Parathyroid adenoma (tissue), 2 donors: ENCODE data around the gene RELN.

ENCODE experiments used
- H2AFZ ChIP-seq: fragments of 300-600 bp; sonication (generic); one replicate; pipeline ENCODE4 v1.7.0; 2017; ENCODE audit warnings: antibody characterized with exemption, mild to moderate bottlenecking
- H3K27ac ChIP-seq: fragments of 300-600 bp; sonication (generic); one replicate; pipeline ENCODE4 v1.7.0; 2017
- H3K27me3 ChIP-seq: fragments of 300-600 bp; sonication (generic); one replicate; pipeline ENCODE4 v1.7.0; 2017; ENCODE audit warnings: low read length; ENCODE audit not compliant: control insufficient read depth, insufficient read depth
- H3K36me3 ChIP-seq: fragments of 300-600 bp; sonication (generic); one replicate; pipeline ENCODE4 v1.7.0; 2017; ENCODE audit warnings: low read length; ENCODE audit not compliant: control insufficient read depth, insufficient read depth
- H3K4me1 ChIP-seq: fragments of 300-600 bp; sonication (generic); one replicate; pipeline ENCODE4 v1.7.0; 2017; ENCODE audit warnings: control low read depth
- H3K4me2 ChIP-seq: fragments of 300-600 bp; sonication (generic); one replicate; pipeline ENCODE4 v1.7.0; 2017; ENCODE audit warnings: low read length
- H3K4me3 ChIP-seq: fragments of 300-600 bp; sonication (generic); one replicate; pipeline ENCODE4 v1.7.0; 2017; ENCODE audit warnings: low read depth, low read length
- H3K79me2 ChIP-seq: fragments of 300-600 bp; sonication (generic); one replicate; pipeline ENCODE4 v1.7.0; 2017; ENCODE audit warnings: control low read depth
- H3K9ac ChIP-seq: fragments of 300-600 bp; sonication (generic); one replicate; pipeline ENCODE4 v1.7.0; 2017; ENCODE audit warnings: mild to moderate bottlenecking
- H3K9me3 ChIP-seq: fragments of 300-600 bp; sonication (generic); one replicate; pipeline ENCODE4 v1.7.0; 2017; ENCODE audit warnings: low read length; ENCODE audit not compliant: control insufficient read depth
- CTCF ChIP-seq: fragments of 300-600 bp; sonication (generic); IDR thresholded peaks from one replicate; pipeline ENCODE4 v1.7.0; 2017; ENCODE audit warnings: antibody characterized with exemption, mild to moderate bottlenecking
- donor health status: primary hyperparathyroidism.

RELN gene

GRCh38 chr7:103480771-103481170 lies 508.7 kb downstream of the RELN start:
- no peaks in the 10 kb centered on the region for H3K9me3 ChIP-seq
- H2AFZ ChIP-seq = no peak overlapping the region
- H3K4me3 ChIP-seq = no peak overlapping the region
- no peak overlapping the region for H3K27ac ChIP-seq
- TF ChIP-seq CTCF = no peak
- H3K79me2 ChIP-seq = no peaks in the 10 kb centered on the region
- H3K9ac ChIP-seq = no peak overlapping the region
- no peaks in the 10 kb centered on the region for H3K27me3 ChIP-seq
- H3K4me2 ChIP-seq = no peak overlapping the region
- no peaks in the 10 kb centered on the region for H3K4me1 ChIP-seq
- H3K36me3 ChIP-seq = no peaks in the 10 kb centered on the region

GRCh38 chr7:103474956-103475355 lies 514.5 kb downstream of the RELN start:
- H3K4me3 ChIP-seq = no peak overlapping the region
- H3K4me1 ChIP-seq = no peaks in the 10 kb centered on the region
- H3K27ac ChIP-seq = no peak overlapping the region
- H3K79me2 ChIP-seq = no peaks in the 10 kb centered on the region
- TF ChIP-seq CTCF = no peak
- no peaks in the 10 kb centered on the region for H3K9me3 ChIP-seq
- H3K9ac ChIP-seq = no peak overlapping the region
- H3K36me3 ChIP-seq = no peaks in the 10 kb centered on the region
- no peaks in the 10 kb centered on the region for H3K27me3 ChIP-seq
- no peak overlapping the region for H3K4me2 ChIP-seq
- no peak overlapping the region for H2AFZ ChIP-seq

- Histone ChIP-seq H3K9ac (no peak overlapping the region), H3K4me3 (no peak overlapping the region), H3K9me3 (no peaks in the 10 kb centered on the region), H3K36me3 (no peaks in the 10 kb centered on the region), H2AFZ (no peak overlapping the region), H3K27me3 (no peaks in the 10 kb centered on the region), H3K4me2 (no peak overlapping the region), H3K79me2 (no peaks in the 10 kb centered on the region), H3K4me1 (no peaks in the 10 kb centered on the region), H3K27ac (no peak overlapping the region)
- TF ChIP-seq CTCF = no peak
Observed at GRCh38 chr7:103469095-103469948, 520.1 kb downstream of the RELN start.

GRCh38 chr7:103466814-103467213 lies 522.6 kb downstream of the RELN start:
- H2AFZ ChIP-seq = no peak overlapping the region
- H3K9ac ChIP-seq = no peak overlapping the region
- H3K27me3 ChIP-seq = no peaks in the 10 kb centered on the region
- H3K9me3 ChIP-seq = no peaks in the 10 kb centered on the region
- no peaks in the 10 kb centered on the region for H3K36me3 ChIP-seq
- H3K4me1 ChIP-seq = no peaks in the 10 kb centered on the region
- H3K27ac ChIP-seq = no peak overlapping the region
- TF ChIP-seq CTCF = no peak
- no peaks in the 10 kb centered on the region for H3K79me2 ChIP-seq
- no peak overlapping the region for H3K4me2 ChIP-seq
- H3K4me3 ChIP-seq = no peak overlapping the region

GRCh38 chr7:103462358-103462757 lies 527.1 kb downstream of the RELN start:
- H3K27me3 ChIP-seq = no peaks in the 10 kb centered on the region
- H3K79me2 ChIP-seq = no peaks in the 10 kb centered on the region
- TF ChIP-seq CTCF = no peak
- H3K4me1 ChIP-seq = no peaks in the 10 kb centered on the region
- no peak overlapping the region for H3K4me3 ChIP-seq
- H3K9ac ChIP-seq = no peak overlapping the region
- H3K9me3 ChIP-seq = no peaks in the 10 kb centered on the region
- no peak overlapping the region for H3K27ac ChIP-seq
- H3K4me2 ChIP-seq = no peak overlapping the region
- H2AFZ ChIP-seq = no peak overlapping the region
- H3K36me3 ChIP-seq = no peaks in the 10 kb centered on the region
